Measurements from ENCODE around the gene B9D2. TPM values are rescaled to one million over a fixed set of nuclear protein-coding genes. Genes with fewer than 3 reads are reported as not detected.
"Not testable (repeated sequence)": the region's sequence is repeated elsewhere in the genome, so short reads cannot be mapped to it uniquely, and the experiment has no call there.

Gene B9D2
- total and polyA plus RNA-seq, 2 donors: 1.9 to 10.0 TPM

GRCh38 chr19:41399525-41399924 lies 35.6 kb upstream of the B9D2 start:
- peaks cover 4% of the 10 kb centered on the region for H3K4me1 ChIP-seq (ENCODE audit: insufficient read depth)

GRCh38 chr19:41399091-41399490 lies 35.1 kb upstream of the B9D2 start:
- Histone ChIP-seq H3K4me1 (ENCODE audit: insufficient read depth) (peaks cover 4% of the 10 kb centered on the region), H3K4me3 (ENCODE audit: low read depth, low read length) (no peak overlapping the region), H3K27ac (ENCODE audit: low read depth) (no peak overlapping the region), H3K36me3 (ENCODE audit: insufficient read depth) (no peaks in the 10 kb centered on the region)
- no peak for DNase-seq (ENCODE audit: extremely low spot score)
- WGBS: 90% methylated on average over 3 of the region's 3 CpGs

More at GRCh38 chr19:41399525-41399924, 35.6 kb upstream of the B9D2 start:
- Histone ChIP-seq H3K36me3 (ENCODE audit: insufficient read depth) (no peaks in the 10 kb centered on the region), H3K4me3 (ENCODE audit: low read depth, low read length) (no peak overlapping the region), H3K27ac (ENCODE audit: low read depth) (no peak overlapping the region)
- no peak for DNase-seq (ENCODE audit: extremely low spot score)
- 93% methylated on average over 2 of the region's 2 CpGs for WGBS

DNA sequence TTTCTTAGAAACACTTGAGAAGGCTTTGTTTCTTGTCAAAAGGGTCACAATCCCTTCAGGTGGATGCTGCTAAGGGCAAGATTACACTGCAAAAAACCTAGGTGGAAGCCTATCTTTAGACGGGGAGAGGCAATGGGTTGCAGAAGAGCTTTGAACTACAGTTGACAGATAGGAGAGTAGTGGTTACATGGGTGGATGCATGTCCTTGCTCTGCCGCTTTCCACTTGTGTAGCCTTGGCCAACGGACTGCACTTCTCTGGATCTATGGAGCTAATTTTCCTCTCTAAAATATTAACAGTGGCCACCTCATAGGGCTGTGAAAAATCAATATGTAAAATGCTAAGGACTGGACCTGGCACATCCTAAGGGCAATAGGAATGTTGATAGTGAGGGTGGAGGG lies 34.6 kb upstream of the B9D2 start:
- no peaks in the 10 kb centered on the region for H3K36me3 ChIP-seq (ENCODE audit: insufficient read depth)
- H3K4me1 ChIP-seq (ENCODE audit: insufficient read depth): peaks cover 4% of the 10 kb centered on the region
- H3K27ac ChIP-seq (ENCODE audit: low read depth): no peak overlapping the region
- 48% methylated on average over 3 of the region's 3 CpGs for WGBS
- no peak for DNase-seq (ENCODE audit: extremely low spot score)
- peak overlapping the region; percentile 77 for H3K4me3 ChIP-seq (ENCODE audit: low read depth, low read length)

- Histone ChIP-seq H3K27ac (ENCODE audit: low read depth) (peak overlapping the region; percentile 77), H3K4me3 (ENCODE audit: low read depth, low read length) (peak overlapping the region; percentile 77), H3K36me3 (ENCODE audit: insufficient read depth) (no peaks in the 10 kb centered on the region), H3K4me1 (ENCODE audit: insufficient read depth) (peaks cover 4% of the 10 kb centered on the region)
- no peak for DNase-seq (ENCODE audit: extremely low spot score)
- WGBS: 0% methylated on average over 5 of the region's 5 CpGs
Observed at GRCh38 chr19:41398050-41398418, 34.1 kb upstream of the B9D2 start.

GRCh38 chr19:41397086-41398049 lies 33.4 kb upstream of the B9D2 start, which contains the start of the genes BCKDHA and EXOSC5:
BCKDHA (plus strand) TSS chr19:41397818; CDS start chr19:41397828, 10 bp downstream.
EXOSC5 (minus strand) TSS chr19:41397359; CDS start chr19:41397328, 31 bp downstream.
- H3K4me3 ChIP-seq (ENCODE audit: low read depth, low read length): peak within 1 kb of the TSS; percentile 77
- no peaks in the 10 kb centered on the region for H3K36me3 ChIP-seq (ENCODE audit: insufficient read depth)
- DNase-seq (ENCODE audit: extremely low spot score): peak; percentile 100
- peaks cover 4% of the 10 kb centered on the region for H3K4me1 ChIP-seq (ENCODE audit: insufficient read depth)
- peak within 1 kb of the TSS; percentile 77 for H3K27ac ChIP-seq (ENCODE audit: low read depth)
- WGBS: under 1% methylated on average over 50 of the region's 50 CpGs

DNA sequence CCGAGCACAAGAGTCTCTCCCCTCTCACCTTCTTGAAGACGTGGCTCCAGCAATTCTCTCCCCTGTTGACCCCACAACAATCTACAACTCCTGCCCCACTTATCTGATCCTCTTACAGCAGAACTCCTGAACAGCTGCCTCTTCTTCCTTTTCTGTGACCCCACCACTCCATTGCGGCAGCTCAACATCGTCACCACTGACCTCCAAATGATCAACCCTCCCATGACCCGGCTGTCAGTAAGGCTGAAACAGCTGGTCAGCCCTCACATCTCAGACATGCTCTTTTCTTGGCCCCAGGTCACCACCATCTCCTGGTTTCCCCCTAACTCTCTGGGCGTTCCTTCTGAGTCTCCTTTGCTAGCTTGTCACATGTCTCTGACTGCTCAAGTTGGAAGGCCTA lies 31.4 kb upstream of the B9D2 start:
- no peak overlapping the region for H3K4me3 ChIP-seq (ENCODE audit: low read depth, low read length)
- DNase-seq (ENCODE audit: extremely low spot score): no peak
- no peaks in the 10 kb centered on the region for H3K36me3 ChIP-seq (ENCODE audit: insufficient read depth)
- no peak overlapping the region for H3K27ac ChIP-seq (ENCODE audit: low read depth)
- 69% methylated on average over 6 of the region's 6 CpGs for WGBS
- peaks cover 4% of the 10 kb centered on the region for H3K4me1 ChIP-seq (ENCODE audit: insufficient read depth)

- no peaks in the 10 kb centered on the region for H3K36me3 ChIP-seq (ENCODE audit: insufficient read depth)
- no peak overlapping the region for H3K27ac ChIP-seq (ENCODE audit: low read depth)
- H3K4me3 ChIP-seq (ENCODE audit: low read depth, low read length): no peak overlapping the region
- H3K4me1 ChIP-seq (ENCODE audit: insufficient read depth): no peaks in the 10 kb centered on the region
- no peak for DNase-seq (ENCODE audit: extremely low spot score)
- WGBS: 80% methylated on average over 12 of the region's 12 CpGs
Observed at GRCh38 chr19:41392775-41393174, 28.8 kb upstream of the B9D2 start.

DNA sequence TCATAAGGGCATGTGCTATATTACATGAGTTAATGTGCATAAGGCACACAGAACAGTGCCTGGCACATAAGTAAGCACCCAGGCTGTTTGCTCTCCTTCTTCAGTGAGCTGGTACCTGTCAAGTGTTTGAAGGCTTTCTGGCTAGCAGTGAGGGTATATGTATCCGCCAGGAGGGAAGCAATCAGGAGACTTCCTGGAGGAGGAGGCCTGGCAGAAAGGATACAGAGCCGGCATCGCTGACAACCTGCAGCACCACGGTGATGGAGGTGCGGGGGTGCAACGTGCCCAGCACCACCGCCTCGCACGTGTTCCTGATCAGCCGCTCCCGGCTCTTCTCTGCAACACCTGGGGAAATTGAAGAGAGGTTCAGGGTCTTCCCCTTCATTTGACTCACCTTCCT lies 27.7 kb upstream of the B9D2 start:
- H3K4me1 ChIP-seq (ENCODE audit: insufficient read depth): no peaks in the 10 kb centered on the region
- H3K27ac ChIP-seq (ENCODE audit: low read depth): no peak overlapping the region
- WGBS: 88% methylated on average over 11 of the region's 11 CpGs
- H3K36me3 ChIP-seq (ENCODE audit: insufficient read depth): no peaks in the 10 kb centered on the region
- no peak for DNase-seq (ENCODE audit: extremely low spot score)
- H3K4me3 ChIP-seq (ENCODE audit: low read depth, low read length): no peak overlapping the region

DNA sequence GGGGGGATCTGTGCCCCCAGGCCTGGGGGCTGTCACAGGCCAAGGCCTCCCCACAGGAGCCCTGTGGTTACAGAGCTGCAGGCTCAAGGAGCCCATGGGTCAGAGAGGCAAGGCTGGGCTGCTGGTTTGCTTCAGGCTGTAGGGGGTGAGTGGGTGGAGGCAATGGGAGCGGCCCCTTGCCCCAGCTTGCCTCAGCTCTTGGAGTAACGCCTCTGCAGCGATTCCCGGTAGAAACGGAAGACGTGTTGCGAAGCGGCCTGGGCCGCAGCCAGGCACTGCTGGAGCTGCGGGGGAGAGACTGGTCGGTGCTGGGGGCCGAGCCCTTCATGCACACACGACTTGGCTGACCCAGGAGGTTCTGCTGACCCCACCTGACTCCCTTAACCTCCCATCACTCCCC lies 22.5 kb upstream of the B9D2 start:
- no peaks in the 10 kb centered on the region for H3K4me1 ChIP-seq (ENCODE audit: insufficient read depth)
- no peak overlapping the region for H3K27ac ChIP-seq (ENCODE audit: low read depth)
- 84% methylated on average over 13 of the region's 13 CpGs for WGBS
- H3K36me3 ChIP-seq (ENCODE audit: insufficient read depth): no peaks in the 10 kb centered on the region
- H3K4me3 ChIP-seq (ENCODE audit: low read depth, low read length): no peak overlapping the region
- no peak for DNase-seq (ENCODE audit: extremely low spot score)

GRCh38 chr19:41384351-41384750 lies 20.4 kb upstream of the B9D2 start:
- H3K27ac ChIP-seq (ENCODE audit: low read depth): no peak overlapping the region
- H3K36me3 ChIP-seq (ENCODE audit: insufficient read depth): no peaks in the 10 kb centered on the region
- H3K4me3 ChIP-seq (ENCODE audit: low read depth, low read length): no peak overlapping the region
- H3K4me1 ChIP-seq (ENCODE audit: insufficient read depth): no peaks in the 10 kb centered on the region
- 88% methylated on average over 5 of the region's 5 CpGs for WGBS
- DNase-seq (ENCODE audit: extremely low spot score): no peak

GRCh38 chr19:41381536-41381935 lies 17.6 kb upstream of the B9D2 start:
- not testable (repeated sequence) for H3K4me3 ChIP-seq (ENCODE audit: low read depth, low read length); H3K4me1 ChIP-seq (ENCODE audit: insufficient read depth); DNase-seq (ENCODE audit: extremely low spot score); H3K27ac ChIP-seq (ENCODE audit: low read depth); H3K36me3 ChIP-seq (ENCODE audit: insufficient read depth)
- 96% methylated on average over 8 of the region's 8 CpGs for WGBS

DNA sequence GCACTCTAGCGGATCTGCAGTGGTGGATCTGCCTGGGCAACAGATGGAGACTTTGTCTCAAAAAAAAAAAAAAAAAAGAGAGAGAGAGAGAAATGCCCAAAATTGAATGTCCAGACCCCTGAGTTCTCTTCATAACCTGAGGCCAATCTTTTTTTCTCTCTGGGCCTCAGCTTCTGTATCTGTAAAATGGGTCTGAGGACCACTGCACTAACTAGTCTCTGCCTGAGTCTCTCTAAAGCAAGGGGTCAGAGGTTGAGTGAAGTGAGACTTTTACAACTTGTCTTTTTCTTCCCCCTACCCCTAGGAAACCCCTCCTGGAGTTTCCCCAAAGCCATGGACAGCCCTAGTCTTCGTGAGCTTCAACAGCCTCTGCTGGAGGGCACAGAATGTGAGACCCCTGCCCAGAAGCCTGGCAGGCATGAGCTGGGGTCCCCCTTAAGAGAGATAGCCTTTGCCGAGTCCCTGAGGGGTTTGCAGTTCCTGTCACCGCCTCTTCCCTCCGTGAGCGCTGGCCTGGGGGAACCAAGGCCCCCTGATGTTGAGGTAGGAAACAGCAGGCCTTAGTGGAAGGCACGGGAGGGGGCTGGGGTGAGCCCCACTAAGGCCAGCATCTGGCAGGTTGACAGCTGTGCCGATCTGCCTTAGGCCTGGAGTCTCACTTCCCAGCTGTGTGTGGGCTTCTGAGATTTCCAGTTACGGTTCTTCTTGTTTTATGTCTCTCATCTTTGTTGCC lies 14.2 kb upstream of the B9D2 start:
- 35% methylated on average over 9 of the region's 9 CpGs for WGBS
- no peaks in the 10 kb centered on the region for H3K36me3 ChIP-seq (ENCODE audit: insufficient read depth)
- DNase-seq (ENCODE audit: extremely low spot score): no peak
- no peak overlapping the region for H3K27ac ChIP-seq (ENCODE audit: low read depth)
- no peak overlapping the region for H3K4me3 ChIP-seq (ENCODE audit: low read depth, low read length)
- no peaks in the 10 kb centered on the region for H3K4me1 ChIP-seq (ENCODE audit: insufficient read depth)

DNA sequence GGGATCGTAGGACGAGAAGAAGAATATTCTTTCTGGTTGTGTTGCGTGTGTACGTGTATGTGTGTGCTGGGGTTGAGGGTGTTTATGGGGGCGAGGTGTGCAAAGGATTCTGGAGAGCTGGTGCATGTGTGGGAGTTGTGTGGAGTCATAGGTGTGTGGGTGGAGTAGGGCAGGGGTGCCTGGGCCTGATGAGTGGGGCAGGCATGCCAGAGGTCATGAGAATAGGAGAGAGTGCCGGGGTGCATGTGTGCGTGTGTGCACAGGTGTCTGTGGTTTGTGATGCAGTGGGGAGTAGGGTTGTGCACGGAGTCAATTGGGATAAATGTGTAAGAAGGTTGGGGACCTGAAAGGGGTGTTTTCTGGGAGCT lies 13.0 kb upstream of the B9D2 start:
- 57% methylated on average over 8 of the region's 8 CpGs for WGBS
- Histone ChIP-seq H3K27ac (ENCODE audit: low read depth) (peak overlapping the region; percentile 64), H3K36me3 (ENCODE audit: insufficient read depth) (no peaks in the 10 kb centered on the region), H3K4me3 (ENCODE audit: low read depth, low read length) (peak overlapping the region; percentile 48), H3K4me1 (ENCODE audit: insufficient read depth) (no peaks in the 10 kb centered on the region)
- DNase-seq (ENCODE audit: extremely low spot score): no peak
